Stimulated activated CD4-positive, alpha-beta T cell treated with anti-CD3 and anti-CD28 coated beads, Interleukin-2, amount 100 ng/mL, for 24 hours (primary cell): ENCODE data around the gene ELMOD1.

Experiments used
- DNase-seq, 2 donors: peaks; one replicate each; pipeline ENCODE4 v3.0.0-alpha.2; 2020

ELMOD1 gene

DNA sequence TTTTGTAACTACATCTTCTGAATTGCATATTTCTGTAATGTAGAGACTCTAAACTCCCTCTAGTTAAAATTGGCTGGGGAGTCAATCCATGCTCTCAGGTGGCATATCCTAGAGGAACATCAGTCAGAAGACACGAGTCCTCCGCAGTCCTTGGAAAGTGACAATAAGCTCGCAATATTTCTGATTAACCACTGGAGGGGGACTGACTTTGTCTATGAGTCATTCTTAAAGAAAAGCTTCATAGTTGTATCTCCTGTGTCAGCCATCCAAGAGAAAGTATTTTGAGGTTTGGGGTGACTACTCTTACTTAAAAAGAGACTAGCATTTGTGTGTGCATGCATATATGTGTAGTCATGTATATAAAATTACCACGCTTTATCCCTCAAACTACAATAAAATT, 60.7 kb downstream of the ELMOD1 start:
- no peak for DNase-seq

DNA sequence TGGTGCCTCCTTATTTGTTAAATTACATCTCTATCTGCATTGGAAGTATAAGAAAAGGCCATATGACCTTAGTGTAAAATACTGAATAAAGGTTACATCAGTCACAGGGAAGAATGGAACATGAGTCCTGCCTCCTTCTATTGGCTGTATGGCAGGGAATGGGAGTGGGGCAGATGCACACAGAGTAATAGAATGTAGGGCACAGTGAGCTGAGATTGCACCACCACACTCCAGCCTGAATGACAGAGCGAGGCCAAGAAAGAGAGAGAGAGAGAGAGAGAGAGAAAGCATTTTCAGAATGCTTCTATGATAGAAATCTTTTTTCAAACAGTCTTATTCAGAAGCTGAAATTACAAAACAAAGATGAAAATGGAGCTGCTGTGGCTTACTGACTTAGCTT, 62.1 kb downstream of the ELMOD1 start:
- DNase-seq = no peak

DNA sequence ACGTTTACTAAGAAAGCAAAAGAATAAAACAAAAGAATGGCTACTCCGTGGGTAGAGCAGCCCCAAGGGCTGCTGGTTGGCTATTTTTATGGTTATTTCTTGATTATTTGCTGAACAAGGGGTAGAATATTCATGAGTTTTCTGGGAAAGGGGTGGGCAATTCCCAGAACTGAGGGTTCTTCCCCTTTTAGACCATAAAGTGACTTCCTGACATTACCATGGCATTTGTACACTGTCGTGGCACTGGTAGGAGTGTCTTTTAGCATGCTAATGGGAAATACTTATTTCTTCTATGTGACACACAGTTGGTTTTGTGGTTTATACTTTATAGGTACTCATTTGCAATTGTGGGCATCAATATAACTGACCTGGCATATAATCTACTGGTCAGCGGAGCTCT, 64.7 kb downstream of the ELMOD1 start:
- no peak for DNase-seq

DNA sequence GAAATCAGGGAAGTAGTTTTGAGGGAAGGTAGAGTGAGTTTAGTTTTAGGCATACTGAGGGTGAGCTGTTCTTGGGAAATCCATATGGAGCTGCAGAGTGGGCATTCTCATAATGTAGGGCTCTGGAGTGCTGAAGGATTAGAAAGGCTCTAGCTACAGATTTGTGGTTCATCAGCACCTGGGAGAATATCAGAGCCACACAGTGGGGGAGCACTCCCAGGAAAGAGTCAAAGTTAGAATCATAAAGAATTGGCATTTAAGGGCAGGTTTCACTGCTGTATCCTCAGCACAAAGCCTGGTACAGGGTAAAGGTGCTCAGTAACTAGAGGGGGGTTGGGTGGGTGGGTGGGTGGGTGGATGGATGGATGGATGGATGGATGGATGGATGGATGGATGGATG, 68.4 kb downstream of the ELMOD1 start:
- no peak for DNase-seq

DNA sequence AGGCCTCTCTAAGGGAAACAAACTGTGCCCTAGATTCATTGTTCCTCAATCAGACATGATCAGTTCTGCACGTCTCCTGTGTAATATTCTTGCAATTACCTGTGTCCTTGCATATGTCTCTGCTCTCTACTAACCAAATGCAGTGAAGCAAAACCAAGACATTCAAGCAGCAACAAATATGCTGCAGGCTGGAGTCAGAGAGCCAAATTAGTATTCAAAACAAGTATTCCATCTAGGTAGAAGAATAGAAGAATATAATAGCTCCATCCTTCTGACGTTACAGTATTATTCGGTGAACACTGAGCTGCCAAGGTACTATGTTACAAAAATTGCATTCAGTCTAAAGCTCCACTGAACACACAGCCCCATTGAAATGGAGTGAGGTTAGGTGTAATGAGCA, 69.1 kb downstream of the ELMOD1 start:
- no peak for DNase-seq

DNA sequence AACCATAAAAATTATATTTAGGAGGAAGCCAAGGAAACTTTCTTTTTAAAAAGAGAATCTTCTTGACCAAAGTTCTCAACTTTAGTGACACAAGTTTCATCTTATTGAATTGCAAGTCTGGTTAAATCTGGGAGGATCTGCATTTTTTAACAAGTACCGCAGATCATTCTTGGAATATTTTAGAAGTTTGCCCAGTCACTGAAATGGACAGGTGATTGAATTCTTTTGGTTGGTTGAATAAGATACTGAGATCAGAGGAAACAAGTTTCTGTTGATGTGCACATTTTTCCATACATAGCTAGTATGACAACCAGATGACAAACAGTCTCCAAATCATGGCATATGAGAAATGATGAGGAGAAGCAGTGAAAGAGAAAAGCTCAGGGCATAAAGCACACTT, 70.7 kb downstream of the ELMOD1 start:
- DNase-seq = no peak

DNA sequence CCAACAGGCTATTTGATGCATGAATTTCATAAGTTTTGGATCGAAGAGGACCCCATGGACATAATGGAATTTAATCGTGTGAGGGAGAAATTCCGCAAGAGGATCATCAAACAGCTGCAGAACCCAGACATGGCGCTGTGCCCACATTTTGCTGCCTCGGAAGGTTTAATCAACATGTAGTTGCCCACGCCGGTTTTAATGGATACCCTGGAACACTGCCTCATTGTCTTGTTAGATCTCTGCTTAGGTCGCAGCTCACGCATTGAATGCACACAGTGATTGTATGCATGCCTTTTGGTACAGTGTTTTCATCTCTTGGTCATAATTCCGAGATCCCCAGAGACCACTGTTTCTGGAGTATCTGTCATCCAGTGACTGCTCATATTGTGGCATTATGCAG, 74.1 kb downstream of the ELMOD1 start:
- no peak for DNase-seq

DNA sequence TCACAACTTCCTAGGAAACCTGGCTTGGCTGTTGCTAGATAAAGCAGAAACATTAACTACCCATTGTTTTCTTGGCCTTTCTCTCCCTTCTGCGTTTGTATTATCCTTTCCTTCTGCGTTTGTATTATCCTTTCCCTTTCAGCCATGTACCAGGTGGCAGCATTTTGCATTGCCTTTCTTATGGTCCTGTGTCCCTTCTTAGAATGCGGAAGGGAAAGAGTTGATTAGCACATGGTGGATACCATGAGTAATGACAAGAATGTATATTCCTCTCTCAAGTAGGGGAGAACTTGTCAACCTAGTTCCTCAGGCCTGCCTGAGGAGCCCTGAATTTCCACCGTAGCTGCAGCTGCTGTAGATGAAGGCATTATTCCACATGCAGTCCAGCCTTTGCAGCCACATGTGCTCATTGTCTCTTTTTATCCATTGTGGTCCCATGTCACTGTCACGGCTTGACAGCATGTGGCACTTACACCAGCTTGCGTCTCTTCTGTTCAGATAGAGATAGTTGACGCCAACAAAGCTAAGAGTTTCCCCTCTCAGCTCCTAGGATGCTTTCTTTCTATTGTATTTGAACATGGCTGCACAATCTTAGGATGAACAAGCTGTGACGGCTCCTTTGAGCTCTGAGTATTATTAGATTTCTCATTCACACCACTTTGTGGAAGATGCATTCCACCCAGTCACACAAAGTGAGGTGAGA, 76.1 kb downstream of the ELMOD1 start:
- DNase-seq = no peak

DNA sequence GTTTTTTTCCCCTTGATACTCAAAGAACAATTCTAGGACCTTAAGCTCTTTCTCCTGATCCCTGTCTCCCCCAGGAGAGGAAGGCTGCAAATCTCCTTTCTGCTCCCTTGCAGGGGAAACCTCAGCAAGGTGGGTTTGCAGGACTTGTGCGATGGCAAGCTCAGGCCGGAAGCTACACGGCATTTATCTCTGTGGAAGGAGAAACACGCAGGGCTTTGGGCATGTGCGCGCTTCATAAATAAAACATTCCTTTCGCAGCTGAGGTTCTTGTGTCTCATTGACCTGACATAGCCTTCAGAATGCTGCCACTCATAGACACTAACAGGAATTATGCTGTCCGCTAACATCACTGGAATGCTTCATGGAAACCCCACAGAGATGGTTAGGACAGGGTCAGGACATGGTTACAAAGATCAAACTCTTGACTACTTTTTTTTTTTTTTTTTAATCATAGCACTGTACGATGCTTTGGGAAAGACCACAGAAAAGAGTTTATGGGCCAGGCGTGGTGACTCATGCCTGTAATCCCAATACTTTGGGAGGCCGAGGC, 78.3 kb downstream of the ELMOD1 start:
- DNase-seq = no peak

DNA sequence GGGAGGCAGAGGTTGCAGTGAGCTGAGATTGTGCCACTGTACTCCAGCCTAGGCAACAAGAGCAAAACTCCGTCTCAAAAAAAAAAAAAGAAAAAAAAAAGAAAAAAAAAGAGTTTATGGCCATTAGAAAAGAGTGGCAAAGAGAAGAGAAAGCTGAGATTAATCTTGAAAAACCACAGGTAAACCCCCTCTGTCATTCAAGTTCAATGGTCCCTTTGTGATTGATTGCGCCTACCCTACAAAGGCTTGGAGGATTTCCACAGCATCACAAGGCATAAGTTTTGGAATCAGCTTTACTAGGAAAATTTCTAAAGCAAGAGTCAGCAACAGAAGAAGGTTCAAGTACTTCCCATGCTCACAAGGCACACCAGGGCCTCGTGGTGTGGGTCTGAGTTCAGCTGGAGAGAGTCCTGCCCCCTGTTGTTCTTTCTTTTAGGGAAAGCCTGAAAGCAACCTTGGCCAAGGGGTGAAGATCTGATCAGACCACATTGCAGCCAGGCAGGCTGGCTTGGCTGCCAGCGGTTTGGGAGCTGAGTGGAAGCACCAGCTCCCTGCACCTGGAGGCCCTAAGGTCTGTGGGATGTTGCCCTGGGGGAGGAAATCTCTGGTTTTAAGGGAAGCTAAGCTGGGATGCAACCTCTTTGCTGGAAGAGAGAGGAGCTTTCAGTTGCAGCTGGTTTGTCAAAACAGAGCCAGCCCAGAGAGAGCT, 79.1 kb downstream of the ELMOD1 start:
- DNase-seq = no peak

DNA sequence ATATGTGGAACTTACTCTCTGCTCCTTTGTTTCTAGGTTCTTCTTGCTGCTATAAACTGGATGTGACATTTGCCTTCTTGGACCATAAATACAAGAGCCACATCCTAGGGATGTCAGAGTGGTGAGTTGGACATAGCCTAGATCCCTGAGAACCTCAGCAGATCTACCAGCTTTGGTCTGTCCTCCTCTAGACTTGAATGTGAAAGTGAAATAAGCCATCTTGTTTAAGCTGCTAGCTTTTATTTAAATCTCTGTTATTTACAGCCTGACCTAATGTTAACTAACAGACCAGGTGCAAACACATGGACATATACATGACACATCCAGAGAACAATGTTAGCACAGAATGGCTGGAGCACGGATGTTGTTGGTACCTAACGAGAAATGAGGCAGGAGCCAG, 85.0 kb downstream of the ELMOD1 start:
- DNase-seq = no peak

DNA sequence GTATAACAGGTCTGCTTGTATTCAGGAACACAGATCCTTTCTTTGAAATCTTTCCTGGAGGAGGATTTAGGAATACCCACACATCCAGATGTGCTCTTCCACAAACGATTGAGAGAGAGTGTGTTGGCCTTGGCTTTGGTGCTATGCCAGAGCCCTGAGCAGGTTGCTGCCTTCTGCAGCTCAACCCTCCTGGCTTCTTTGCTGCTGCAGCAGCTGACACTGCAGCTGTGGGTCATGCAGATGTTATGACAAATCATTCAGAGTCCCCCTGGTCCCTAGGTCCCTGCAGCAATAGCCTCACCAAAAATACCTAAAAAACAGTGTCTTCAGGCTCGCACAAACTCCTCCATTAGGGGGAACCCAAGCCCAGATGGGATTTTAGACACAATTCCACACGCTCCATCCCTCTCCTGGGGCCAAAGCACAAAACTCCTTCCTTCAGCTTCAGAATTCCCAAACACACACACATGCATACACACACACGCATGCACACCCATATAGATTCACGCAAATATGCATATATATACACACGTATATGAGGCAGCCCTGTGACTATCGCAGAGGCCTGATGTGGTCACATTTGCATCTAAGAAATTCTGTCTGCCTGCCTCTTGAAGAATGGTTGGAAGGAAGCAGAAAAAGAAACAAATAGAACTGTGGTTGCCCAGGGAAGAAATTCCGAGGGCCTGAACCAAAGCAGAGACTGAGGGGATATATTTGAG, 85.5 kb downstream of the ELMOD1 start:
- DNase-seq = no peak

DNA sequence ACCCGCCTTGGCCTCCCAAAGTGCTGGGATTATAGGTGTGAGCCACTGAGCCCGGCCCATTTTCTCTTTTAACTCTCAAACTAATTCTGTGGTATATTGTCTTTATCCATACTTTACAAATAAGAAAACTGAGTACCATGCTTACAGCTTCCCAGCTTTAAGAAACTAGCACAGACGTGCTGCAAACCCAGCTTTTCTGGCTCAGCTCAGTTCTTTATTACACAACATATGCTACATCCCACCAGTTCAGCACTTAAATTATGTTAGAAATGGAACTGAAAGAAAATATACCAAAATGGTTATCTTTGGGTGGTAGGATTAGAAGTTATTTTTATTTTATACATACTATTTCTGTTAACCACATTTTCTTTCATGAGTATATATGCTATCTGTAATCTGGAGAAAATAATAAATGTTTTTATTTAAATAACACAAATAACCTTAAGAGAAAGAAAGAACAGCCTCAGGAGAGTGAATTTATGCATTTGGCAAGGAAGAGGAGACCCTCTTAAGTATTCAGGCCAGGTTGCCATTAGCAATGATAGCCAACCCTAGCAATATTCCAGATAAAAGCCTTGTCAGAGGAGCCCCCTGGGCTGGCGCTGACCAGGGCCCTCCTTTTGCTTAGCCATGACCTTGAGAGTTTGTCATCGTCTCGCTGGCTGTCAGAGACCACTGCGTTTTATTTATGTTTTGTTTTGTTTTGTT, 87.1 kb downstream of the ELMOD1 start:
- no peak for DNase-seq

DNA sequence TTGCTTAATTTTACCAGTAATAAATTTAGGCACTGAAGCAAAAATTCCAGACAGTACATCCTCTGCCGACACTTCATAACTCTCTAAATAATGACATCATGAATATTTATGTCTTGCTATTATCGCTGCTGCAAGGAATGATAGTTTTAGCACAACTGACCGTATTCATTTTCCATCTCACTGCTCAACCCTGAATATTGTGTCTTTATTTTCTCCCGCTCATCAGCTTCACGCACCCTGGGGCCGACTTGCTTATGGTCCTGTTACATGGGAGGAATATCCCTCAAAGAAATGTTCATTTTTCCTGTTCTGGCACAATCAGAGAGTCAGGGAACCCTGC, 87.7 kb downstream of the ELMOD1 start:
- DNase-seq = no peak

DNA sequence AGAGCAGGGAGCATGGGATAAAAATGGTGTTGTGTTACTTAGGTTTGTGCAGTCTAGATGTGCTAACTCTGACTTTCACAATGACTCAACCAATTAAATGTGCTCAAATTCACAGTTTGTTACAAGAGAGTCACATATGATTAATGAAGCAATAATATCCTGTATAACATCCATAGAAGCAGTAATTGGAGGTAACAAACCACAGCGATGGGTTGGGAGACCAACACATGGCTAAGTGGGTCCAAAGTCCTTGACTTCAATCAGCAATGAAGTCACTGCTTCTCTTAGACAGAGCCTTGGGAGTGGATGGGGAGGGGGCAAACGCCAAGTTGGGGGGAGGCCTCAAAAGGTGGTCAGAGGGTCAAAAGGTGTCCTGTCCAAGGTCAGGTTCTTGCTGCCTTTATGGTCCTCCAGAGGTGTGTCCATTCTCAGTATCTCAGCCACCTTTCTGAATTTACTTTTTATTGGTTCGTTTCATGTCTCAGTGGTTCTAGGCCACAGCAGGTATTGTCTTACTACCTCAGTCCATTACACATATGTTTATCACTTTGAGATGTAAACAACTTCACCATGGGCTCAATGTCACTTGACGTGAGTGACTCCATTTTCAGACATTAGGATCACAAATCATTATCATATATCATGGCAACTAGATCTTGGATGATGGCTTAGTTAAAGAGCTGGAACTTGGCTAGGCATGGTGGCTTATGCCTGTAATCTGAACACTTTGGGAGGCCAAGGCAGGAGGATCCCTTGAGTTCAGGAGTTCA, 88.5 kb downstream of the ELMOD1 start:
- DNase-seq = no peak

DNA sequence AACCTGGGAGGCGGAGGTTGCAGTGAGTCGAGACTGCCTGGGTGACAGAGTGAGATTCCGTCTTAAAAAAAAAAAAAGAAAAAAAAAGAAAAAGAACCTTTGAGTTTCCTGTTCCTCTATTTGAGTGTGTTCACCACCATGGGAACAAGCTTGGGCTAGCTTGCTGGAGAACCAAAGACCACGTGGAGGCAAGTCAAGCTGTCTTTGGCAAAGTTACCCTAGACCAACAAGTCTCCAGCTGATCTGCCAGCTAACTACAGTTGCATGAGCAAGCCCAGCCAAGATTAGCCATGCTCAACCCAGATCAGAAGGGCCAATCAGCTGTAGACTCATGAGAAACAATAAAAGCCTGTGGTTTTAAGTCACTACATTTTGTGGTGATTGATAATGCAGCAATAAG, 91.2 kb downstream of the ELMOD1 start:
- no peak for DNase-seq

DNA sequence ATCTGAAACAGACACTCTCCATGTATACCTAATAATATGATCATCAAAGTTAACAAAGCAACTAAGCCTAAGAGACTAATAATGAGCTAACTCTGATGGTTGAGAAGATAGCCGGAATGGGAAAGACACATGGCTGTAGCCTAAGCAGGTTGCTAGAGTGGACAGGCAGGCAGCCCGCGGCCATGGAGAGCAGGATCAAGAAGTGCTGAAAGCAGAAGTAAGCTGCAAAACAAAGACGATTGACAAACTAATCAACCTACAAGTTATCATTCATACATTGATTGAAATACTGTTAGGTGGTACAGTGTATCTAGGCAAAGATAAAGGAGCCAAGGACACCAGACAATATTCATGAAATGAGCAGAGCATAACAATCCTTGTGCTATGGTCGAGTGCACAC, 91.6 kb downstream of the ELMOD1 start:
- no peak for DNase-seq

DNA sequence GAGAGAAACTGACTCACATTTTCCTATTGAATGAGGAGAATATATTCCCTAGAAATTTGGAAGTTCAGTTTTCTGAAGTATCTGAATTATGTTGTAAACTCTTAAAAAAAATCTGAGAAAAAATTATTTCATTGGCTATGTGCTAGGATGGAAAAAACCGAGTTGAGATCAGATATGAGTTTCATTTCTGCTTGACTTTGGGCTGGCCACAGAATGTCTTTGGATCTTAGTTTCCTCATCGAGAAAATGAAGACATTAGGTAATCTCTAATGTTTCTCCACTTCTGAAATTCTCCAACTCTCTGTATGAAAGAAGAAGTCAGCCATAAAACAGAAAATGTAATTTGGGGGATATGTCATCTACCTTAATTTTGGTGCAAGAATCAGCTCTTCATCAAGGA, 92.1 kb downstream of the ELMOD1 start:
- no peak for DNase-seq

DNA sequence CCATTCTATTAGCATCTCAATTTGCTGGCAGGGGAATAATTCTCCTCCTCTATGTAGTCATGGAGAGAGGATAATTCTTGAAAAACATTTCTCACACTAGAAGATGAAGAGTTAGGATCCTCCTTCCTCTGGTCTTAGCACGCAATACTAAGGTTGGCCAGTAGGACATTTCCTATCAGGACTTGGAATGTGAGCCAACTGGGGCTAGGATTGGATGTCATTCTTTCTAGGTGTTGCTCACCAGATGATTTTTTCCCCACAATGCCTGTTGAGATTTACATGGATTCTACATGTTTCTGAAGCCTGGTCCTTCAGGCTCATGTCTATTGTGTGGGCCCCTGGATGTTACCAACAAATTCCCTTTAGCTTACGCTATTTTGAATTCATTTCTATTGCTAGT, 92.9 kb downstream of the ELMOD1 start:
- DNase-seq = no peak

DNA sequence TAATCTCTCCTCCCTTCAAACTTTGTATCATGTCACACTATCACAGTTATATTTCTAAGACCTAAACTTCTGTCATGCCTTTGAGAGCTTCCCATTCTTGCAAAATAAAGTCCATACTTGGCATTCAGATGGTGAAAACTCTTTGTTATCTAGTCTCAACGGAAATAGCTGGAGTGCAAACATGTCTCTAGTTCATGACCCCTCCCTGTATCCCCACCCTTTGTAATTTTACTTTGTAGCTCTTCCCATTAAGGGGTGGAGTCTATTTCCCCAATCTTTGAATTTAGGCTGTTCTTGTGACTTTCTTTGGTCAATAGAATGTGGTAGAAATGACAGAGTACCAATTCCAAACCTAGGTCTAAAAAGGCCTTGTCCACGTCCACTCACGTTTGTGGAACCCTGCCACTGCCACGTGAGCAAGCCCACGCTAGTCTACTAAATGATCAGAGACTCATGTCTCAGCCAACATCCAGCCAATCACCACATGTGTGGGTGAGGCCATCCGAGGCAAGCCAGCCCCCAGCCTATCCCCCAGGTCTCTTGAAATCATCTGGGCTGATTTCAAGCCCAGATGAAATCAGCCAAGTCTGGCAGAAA, 97.5 kb downstream of the ELMOD1 start:
- DNase-seq = no peak

DNA sequence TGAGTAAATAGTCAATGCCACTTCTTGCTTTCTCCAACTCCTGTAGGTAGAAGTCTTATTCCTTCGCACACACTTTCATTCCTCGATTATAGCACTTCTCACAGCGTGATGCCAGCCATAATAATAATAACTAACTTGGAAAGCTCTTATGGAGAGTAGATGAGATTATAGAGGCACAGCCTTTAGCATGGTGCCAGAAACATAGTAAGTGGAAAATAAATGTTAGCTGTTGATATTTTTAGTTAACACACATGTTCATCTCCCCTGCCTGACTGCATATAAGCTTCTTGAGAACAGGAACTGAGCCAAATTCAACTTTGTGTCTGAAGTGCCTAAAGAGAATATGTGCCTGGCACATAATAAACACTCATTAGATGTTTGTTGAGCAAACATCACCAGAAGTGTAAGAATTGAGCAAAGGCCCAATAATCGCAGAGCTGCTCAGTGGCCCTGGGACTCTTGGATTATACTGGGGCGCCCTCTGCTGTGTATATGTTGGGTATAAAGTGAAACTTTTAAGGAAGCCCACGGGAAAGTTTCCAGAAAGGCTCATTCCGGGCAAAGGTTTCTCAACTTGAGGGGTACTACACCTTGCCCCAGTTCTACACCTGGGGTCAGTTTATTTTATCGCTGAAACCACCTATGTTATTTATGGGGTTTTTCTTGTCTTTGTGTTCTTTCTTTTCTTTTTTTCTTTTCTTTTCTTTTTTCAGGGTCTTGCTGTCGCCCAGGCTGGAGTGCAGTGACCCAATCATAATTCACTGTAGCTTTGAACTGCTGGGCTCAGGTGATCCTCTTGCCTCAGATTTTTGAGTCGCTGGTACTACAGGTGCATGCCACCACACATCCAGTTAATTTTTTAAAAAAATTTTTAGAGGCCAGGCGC, 98.6 kb downstream of the ELMOD1 start:
- peak; percentile 64 to 66 for DNase-seq
